ENCODE data around the gene ARHGEF39. TPM values are rescaled to one million over a fixed set of nuclear protein-coding genes. Genes with fewer than 3 reads are reported as not detected.
A peak's percentile ranks its signal among the peaks of the same experiment; 100 is the strongest.

ARHGEF39 gene
- total and polyA plus RNA-seq, 10 of the 15 experiments (the other 5 are each of a cell fraction or from before 2014, with no cell fraction given) = 2.0 to 28.9 (median 13.2) TPM

DNA sequence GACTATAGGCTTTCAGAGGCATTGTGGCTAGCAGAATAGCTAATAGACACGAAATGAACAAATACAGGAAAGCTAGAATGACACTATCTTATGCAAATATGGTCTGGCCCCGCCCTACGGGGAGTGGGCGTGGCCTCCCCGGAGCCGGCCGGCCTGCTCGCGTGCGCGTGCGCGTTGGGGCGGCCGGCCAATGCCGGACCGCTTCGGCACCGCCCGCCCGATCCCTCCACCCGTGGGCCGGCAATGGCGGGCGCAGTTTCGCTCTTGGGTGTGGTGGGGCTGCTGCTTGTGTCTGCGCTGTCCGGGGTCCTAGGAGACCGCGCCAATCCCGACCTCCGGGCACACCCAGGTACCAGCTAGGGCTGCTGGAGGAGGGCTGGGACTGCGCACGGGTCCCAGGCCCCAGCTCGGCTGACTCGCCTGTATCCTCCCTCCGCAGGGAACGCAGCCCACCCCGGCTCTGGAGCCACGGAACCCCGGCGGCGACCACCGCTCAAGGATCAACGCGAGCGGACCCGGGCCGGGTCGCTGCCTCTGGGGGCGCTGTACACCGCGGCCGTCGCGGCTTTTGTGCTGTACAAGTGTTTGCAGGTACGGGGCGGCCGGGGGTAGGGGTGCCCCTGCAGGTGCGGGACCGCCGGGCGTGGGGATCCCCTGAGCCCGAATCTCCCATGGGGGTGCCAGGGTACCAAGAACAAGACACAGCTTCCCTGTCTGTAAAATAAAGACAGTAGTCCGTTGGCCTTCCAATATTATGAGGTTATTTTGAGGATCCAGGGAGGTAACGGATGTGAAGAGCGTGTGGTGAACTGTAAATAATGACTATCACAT lies 6.6 kb downstream of the ARHGEF39 start, which contains the start of gene CCDC107 (continued):
- TF ChIP-seq SPI1 (IDR thresholded peaks at IDR 0.05; ENCODE audit: borderline replicate concordance, insufficient read depth, low read depth, low read length) (no peak), SMAD5 (IDR thresholded peaks at IDR 0.05; ENCODE audit: low read depth) (no peak), RFX5 (IDR thresholded peaks at IDR 0.05; ENCODE audit: low read depth, low read length) (no peak), MTA3 (IDR thresholded peaks at IDR 0.05; ENCODE audit: borderline replicate concordance, low read length) (no peak), BHLHE40 (IDR thresholded peaks at IDR 0.05; ENCODE audit: borderline replicate concordance in 1 of 2, low read depth in 2 of 2, low read length in 1 of 2) (peak in 1 of 2 experiments; percentile 56; a peak in 2 of 4 replicates), CHD4 (IDR thresholded peaks at IDR 0.05) (no peak), MYB (IDR thresholded peaks at IDR 0.05; ENCODE audit: borderline replicate concordance, low read depth, low read length) (no peak), SREBF1 (IDR thresholded peaks at IDR 0.05; ENCODE audit: low read length) (no peak), SP1 (IDR thresholded peaks at IDR 0.05; ENCODE audit: low read depth, low read length) (no peak), NR2F1 (conservative IDR thresholded peaks at IDR 0.05) (0 out of 2 replicates have a peak, but pooled peaks have one; percentile 52), EED (IDR thresholded peaks at IDR 0.05; ENCODE audit: low read depth) (no peak), CREM (IDR thresholded peaks at IDR 0.05; ENCODE audit: low read depth) (no peak), MEF2A (IDR thresholded peaks at IDR 0.05; ENCODE audit: insufficient read depth, low read depth, low read length) (no peak), NFYA (IDR thresholded peaks at IDR 0.05; ENCODE audit: borderline replicate concordance, low read depth, low read length) (no peak), MXI1 (IDR thresholded peaks at IDR 0.05; ENCODE audit: low read depth, low read length) (no peak; the same call in 1 of the 2 replicates), POLR2AphosphoS5 (IDR thresholded peaks at IDR 0.05; ENCODE audit: low read length) (peak; percentile 61; the same call in 1 of the 2 replicates)
- TF ChIP-seq, protein P1, sequence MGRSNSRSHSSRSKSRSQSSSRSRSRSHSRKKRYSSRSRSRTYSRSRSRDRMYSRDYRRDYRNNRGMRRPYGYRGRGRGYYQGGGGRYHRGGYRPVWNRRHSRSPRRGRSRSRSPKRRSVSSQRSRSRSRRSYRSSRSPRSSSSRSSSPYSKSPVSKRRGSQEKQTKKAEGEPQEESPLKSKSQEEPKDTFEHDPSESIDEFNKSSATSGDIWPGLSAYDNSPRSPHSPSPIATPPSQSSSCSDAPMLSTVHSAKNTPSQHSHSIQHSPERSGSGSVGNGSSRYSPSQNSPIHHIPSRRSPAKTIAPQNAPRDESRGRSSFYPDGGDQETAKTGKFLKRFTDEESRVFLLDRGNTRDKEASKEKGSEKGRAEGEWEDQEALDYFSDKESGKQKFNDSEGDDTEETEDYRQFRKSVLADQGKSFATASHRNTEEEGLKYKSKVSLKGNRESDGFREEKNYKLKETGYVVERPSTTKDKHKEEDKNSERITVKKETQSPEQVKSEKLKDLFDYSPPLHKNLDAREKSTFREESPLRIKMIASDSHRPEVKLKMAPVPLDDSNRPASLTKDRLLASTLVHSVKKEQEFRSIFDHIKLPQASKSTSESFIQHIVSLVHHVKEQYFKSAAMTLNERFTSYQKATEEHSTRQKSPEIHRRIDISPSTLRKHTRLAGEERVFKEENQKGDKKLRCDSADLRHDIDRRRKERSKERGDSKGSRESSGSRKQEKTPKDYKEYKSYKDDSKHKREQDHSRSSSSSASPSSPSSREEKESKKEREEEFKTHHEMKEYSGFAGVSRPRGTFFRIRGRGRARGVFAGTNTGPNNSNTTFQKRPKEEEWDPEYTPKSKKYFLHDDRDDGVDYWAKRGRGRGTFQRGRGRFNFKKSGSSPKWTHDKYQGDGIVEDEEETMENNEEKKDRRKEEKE (IDR thresholded peaks at IDR 0.05) = no peak
- TF ChIP-seq, protein P2, sequence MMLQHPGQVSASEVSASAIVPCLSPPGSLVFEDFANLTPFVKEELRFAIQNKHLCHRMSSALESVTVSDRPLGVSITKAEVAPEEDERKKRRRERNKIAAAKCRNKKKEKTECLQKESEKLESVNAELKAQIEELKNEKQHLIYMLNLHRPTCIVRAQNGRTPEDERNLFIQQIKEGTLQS (IDR thresholded peaks at IDR 0.05; ENCODE audit: borderline replicate concordance, extremely low read depth, low read depth, low read length) = no peak
- TF ChIP-seq, protein P3, sequence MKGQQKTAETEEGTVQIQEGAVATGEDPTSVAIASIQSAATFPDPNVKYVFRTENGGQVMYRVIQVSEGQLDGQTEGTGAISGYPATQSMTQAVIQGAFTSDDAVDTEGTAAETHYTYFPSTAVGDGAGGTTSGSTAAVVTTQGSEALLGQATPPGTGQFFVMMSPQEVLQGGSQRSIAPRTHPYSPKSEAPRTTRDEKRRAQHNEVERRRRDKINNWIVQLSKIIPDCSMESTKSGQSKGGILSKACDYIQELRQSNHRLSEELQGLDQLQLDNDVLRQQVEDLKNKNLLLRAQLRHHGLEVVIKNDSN (IDR thresholded peaks at IDR 0.05; ENCODE audit: borderline replicate concordance, extremely low read length, insufficient read depth, low read depth, low read length) = no peak
- TF ChIP-seq, protein P4, sequence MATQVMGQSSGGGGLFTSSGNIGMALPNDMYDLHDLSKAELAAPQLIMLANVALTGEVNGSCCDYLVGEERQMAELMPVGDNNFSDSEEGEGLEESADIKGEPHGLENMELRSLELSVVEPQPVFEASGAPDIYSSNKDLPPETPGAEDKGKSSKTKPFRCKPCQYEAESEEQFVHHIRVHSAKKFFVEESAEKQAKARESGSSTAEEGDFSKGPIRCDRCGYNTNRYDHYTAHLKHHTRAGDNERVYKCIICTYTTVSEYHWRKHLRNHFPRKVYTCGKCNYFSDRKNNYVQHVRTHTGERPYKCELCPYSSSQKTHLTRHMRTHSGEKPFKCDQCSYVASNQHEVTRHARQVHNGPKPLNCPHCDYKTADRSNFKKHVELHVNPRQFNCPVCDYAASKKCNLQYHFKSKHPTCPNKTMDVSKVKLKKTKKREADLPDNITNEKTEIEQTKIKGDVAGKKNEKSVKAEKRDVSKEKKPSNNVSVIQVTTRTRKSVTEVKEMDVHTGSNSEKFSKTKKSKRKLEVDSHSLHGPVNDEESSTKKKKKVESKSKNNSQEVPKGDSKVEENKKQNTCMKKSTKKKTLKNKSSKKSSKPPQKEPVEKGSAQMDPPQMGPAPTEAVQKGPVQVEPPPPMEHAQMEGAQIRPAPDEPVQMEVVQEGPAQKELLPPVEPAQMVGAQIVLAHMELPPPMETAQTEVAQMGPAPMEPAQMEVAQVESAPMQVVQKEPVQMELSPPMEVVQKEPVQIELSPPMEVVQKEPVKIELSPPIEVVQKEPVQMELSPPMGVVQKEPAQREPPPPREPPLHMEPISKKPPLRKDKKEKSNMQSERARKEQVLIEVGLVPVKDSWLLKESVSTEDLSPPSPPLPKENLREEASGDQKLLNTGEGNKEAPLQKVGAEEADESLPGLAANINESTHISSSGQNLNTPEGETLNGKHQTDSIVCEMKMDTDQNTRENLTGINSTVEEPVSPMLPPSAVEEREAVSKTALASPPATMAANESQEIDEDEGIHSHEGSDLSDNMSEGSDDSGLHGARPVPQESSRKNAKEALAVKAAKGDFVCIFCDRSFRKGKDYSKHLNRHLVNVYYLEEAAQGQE (IDR thresholded peaks at IDR 0.05; ENCODE audit: low read depth, low read length) = peak; percentile 62; the same call in 1 of the 2 replicates
- TF ChIP-seq, protein P5, sequence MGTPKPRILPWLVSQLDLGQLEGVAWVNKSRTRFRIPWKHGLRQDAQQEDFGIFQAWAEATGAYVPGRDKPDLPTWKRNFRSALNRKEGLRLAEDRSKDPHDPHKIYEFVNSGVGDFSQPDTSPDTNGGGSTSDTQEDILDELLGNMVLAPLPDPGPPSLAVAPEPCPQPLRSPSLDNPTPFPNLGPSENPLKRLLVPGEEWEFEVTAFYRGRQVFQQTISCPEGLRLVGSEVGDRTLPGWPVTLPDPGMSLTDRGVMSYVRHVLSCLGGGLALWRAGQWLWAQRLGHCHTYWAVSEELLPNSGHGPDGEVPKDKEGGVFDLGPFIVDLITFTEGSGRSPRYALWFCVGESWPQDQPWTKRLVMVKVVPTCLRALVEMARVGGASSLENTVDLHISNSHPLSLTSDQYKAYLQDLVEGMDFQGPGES (IDR thresholded peaks at IDR 0.05) = no peak
